CD4-positive, alpha-beta memory T cell (primary cell): ENCODE data around the gene GRIFIN. TPM values are rescaled to one million over a fixed set of nuclear protein-coding genes. Genes with fewer than 3 reads are reported as not detected.

Experiments used
- CTCF ChIA-PET: fragments of 350-600 bp; sonication (Branson Sonifier 250); formaldehyde crosslinking; loops from one replicate; lab custom pipeline; 2021; ENCODE audit warnings: inconsistent platforms; ENCODE audit not compliant: partially characterized antibody; lab: Charles Lee
- POLR2A ChIA-PET: fragments of 350-600 bp; sonication (Branson Sonifier 250); formaldehyde crosslinking; loops from one replicate; lab custom pipeline; 2021; ENCODE audit not compliant: partially characterized antibody; lab: Charles Lee
- DNase-seq, 5 donors: peaks; one replicate each; pipeline versions ENCODE4 v3.0.0 to v3.0.0-alpha.2; 2020 to 2022; ENCODE audit warnings: mixed read lengths in 1 of 5
- H3K27ac ChIP-seq: one replicate; pipeline ENCODE4 v1.7.0; 2013; ENCODE audit warnings: low read depth, low read length
- H3K27me3 ChIP-seq: 2 replicates; pipeline ENCODE4 v1.7.0; 2013; ENCODE audit warnings: mild to moderate bottlenecking, low read length, moderate library complexity; ENCODE audit not compliant: insufficient read depth
- H3K36me3 ChIP-seq: 2 replicates; pipeline ENCODE4 v1.7.0; 2013; ENCODE audit warnings: mild to moderate bottlenecking, low read length, moderate library complexity; ENCODE audit not compliant: insufficient read depth
- H3K4me1 ChIP-seq: 2 replicates; pipeline ENCODE4 v1.7.0; 2013; ENCODE audit warnings: mild to moderate bottlenecking, low read length, moderate library complexity; ENCODE audit not compliant: insufficient read depth
- H3K4me3 ChIP-seq, 2 donors: one replicate each; pipeline ENCODE4 v1.7.0; 2013; ENCODE audit warnings: low read length in 2 of 2, mild to moderate bottlenecking in 1 of 2
- H3K9me3 ChIP-seq, 2 donors: one replicate each; pipeline ENCODE4 v1.7.0; 2013; ENCODE audit warnings: low read length in 2 of 2, control low read depth in 1 of 2; ENCODE audit not compliant: control insufficient read depth in 1 of 2
- H3K27ac Mint-ChIP-seq, 7 donors: one replicate each; pipeline ENCODE4 v1.8.0; 2020 to 2021; ENCODE audit warnings: mixed read lengths in 7 of 7, mild to moderate bottlenecking in 6 of 7, inconsistent platforms in 3 of 7, moderate library complexity in 3 of 7
- H3K27me3 Mint-ChIP-seq, 2 donors: one replicate each; pipeline ENCODE4 v1.8.0; 2020 to 2021; ENCODE audit warnings: mixed read lengths in 2 of 2
- H3K36me3 Mint-ChIP-seq, 2 donors: one replicate each; pipeline ENCODE4 v1.8.0; 2020 to 2021; ENCODE audit warnings: mixed read lengths in 2 of 2, inconsistent platforms in 1 of 2, mild to moderate bottlenecking in 1 of 2
- H3K4me1 Mint-ChIP-seq, 4 donors: one replicate each; pipeline ENCODE4 v1.8.0; 2020 to 2021; ENCODE audit warnings: mixed read lengths in 4 of 4, mild to moderate bottlenecking in 1 of 4
- H3K4me3 Mint-ChIP-seq, 8 donors: one replicate each; pipeline ENCODE4 v1.8.0; 2020 to 2021; ENCODE audit warnings: mixed read lengths in 8 of 8, mild to moderate bottlenecking in 7 of 8, moderate library complexity in 6 of 8, inconsistent platforms in 3 of 8
- H3K9me3 Mint-ChIP-seq, 8 donors: one replicate each; pipeline ENCODE4 v1.8.0; 2020 to 2021; ENCODE audit warnings: mixed read lengths in 8 of 8, mild to moderate bottlenecking in 5 of 8, inconsistent platforms in 3 of 8, moderate library complexity in 1 of 8
- intact Hi-C: fragments of 100-400 bp; cut with micrococcal nuclease; formaldehyde crosslinking; loops from one replicate; pipeline ENCODE4 v1.15.1; 2023
- polyA plus RNA-seq, 2 donors: library from polyadenylated mRNA; unstranded; fragments of 300-500 nt; fragmentation: Illumina TruSeq; gene quantifications; one replicate each; pipeline ENCODE4 v1.2.3, GENCODE V29; 2021
- total RNA-seq, 2 experiments: library from RNA; stranded (reverse); gene quantifications; one replicate each; pipeline ENCODE4 v1.2.3, GENCODE V29; 2021

Gene GRIFIN
- total and polyA plus RNA-seq, 4 experiments from 2014 or later: not detected

DNA sequence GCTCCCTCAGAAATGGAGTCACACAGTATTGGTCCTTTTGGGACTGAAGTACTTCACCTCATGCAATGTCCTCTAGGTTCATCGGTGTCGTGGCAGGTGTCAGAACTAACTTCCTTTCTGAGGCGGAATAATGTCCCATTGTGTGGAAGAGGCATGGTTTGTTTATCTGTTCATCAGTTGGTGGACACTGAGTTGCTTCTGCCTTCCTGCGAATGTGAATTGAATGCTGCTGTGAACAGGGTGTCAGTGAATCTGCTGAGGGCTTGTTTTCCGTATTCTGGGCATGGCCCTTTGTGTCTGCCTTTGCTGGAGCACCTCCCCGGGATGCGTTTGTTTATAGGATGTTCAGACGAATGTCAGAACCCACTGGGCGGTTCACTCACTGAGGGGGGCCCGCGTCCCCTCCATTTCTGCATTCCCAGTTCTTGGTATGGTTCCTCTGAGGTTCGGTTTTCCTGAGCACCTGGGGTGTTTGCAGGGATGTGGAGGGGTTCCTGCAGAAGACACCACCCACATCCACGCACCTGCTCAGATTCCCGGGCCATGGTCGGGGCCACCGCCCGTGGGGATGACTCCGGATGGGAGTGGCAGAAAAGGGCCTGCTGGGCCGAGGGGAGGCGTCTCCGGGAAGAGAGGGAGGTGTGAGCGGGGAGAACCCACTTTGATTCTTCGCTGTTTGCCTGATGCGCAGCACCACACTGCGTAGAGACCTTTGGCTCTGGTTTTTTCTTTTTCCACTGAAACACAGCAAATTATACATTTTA is 39.7 kb downstream of the GRIFIN start:
- intact Hi-C loops: no loop called here
- Histone ChIP-seq H3K36me3 (peaks cover 9% of the 10 kb centered on the region), H3K9me3 (no peaks in the 10 kb centered on the region), H3K27ac (no peak overlapping the region), H3K4me1 (no peaks in the 10 kb centered on the region), H3K4me3 (no peak overlapping the region), H3K27me3 (no peaks in the 10 kb centered on the region)
- DNase-seq: no peak
- POLR2A ChIA-PET: no interaction called here
- CTCF ChIA-PET: interaction anchor here (1.6 kb wide), 1 partner anchor 14 kb away, joined by 5 read pairs; no protein-coding TSS in a partner anchor
- Mint-ChIP-seq H3K27ac (peak overlapping the region in 3 of 7 donors; percentile 4 to 19 (median 12)), H3K9me3 (no peaks in the 10 kb centered on the region), H3K4me1 (peaks cover 1 to 13% (median 8%) of the 10 kb centered on the region in 4 donors), H3K36me3 (peaks cover 40 to 46% of the 10 kb centered on the region in 2 donors), H3K27me3 (no peaks in the 10 kb centered on the region), H3K4me3 (no peak overlapping the region)

DNA sequence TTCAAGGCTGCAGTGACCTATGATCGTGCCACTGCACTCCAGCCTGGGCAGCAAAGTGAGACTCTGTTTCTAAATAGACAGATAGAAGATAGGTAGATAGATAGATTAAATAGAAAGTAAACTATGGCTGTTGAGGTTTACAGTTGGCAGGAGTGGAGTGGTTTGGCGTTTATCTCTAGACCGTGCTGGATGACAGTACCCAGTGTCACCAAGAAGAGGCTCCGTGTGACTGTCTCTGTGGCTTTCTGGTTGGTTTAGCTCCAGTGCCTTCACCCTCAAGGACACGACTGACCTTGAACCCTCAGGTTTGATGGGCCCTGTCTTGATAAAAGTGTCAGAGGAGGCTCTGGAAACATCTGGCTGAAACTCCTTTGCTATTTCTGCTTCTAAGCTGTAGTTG is 41.1 kb downstream of the GRIFIN start:
- intact Hi-C loops: no loop called here
- no peaks in the 10 kb centered on the region for H3K27me3 Mint-ChIP-seq
- H3K4me1 Mint-ChIP-seq: peaks cover 2 to 16% (median 12%) of the 10 kb centered on the region in 4 donors
- ChIA-PET CTCF (no interaction called here), POLR2A (no interaction called here)
- peaks cover 0 to 4% (median 0%) of the 10 kb centered on the region in 8 donors for H3K9me3 Mint-ChIP-seq
- no peak overlapping the region for H3K27ac Mint-ChIP-seq
- H3K4me3 Mint-ChIP-seq: no peak overlapping the region
- DNase-seq: no peak
- peaks cover 9% of the 10 kb centered on the region for H3K36me3 ChIP-seq
- no peaks in the 10 kb centered on the region for H3K9me3 ChIP-seq
- H3K27ac ChIP-seq: no peak overlapping the region
- H3K4me1 ChIP-seq: no peaks in the 10 kb centered on the region
- H3K4me3 ChIP-seq: no peak overlapping the region
- no peaks in the 10 kb centered on the region for H3K27me3 ChIP-seq
- H3K36me3 Mint-ChIP-seq: peaks cover 45 to 47% of the 10 kb centered on the region in 2 donors

DNA sequence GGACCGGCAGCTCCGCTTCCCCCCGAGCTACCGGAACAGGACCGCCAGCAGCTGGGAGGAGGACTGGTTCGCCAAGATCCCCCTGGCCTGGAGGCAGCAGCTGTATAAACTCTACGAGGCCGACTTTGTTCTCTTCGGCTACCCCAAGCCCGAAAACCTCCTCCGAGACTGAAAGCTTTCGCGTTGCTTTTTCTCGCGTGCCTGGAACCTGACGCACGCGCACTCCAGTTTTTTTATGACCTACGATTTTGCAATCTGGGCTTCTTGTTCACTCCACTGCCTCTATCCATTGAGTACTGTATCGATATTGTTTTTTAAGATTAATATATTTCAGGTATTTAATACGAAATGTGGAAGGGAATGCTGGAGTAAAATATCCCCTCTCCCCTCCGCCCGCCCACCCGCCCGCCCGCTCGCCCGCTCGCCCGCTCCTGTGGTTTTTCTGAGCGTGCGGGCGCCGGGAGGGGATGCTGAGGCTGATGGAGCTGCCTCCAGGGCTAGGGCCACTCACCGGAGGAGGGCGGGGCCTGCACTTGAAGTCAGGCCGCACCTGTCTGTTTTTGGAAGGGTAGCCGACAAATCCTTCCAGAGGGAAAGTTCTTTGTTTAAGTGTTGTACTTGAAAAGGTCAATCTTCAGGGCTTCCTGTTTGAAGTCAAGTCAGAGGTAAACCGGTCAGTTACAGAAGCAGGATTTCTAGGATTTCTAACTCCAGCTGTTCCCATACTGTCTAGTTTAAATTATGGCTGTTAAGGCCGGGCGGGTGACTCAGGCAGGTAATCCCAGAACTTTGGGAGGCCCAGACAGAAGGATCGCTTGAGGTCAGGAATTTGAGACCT is 42.3 kb downstream of the GRIFIN start:
- Histone ChIP-seq H3K4me3 (no peak overlapping the region), H3K36me3 (peaks cover 9% of the 10 kb centered on the region), H3K27me3 (no peaks in the 10 kb centered on the region), H3K4me1 (no peaks in the 10 kb centered on the region), H3K9me3 (no peaks in the 10 kb centered on the region), H3K27ac (no peak overlapping the region)
- Mint-ChIP-seq H3K9me3 (peaks cover 0 to 4% (median 0%) of the 10 kb centered on the region in 8 donors), H3K27me3 (no peaks in the 10 kb centered on the region), H3K36me3 (peaks cover 44 to 46% of the 10 kb centered on the region in 2 donors), H3K4me3 (no peak overlapping the region), H3K27ac (no peak overlapping the region), H3K4me1 (peaks cover 2 to 22% (median 12%) of the 10 kb centered on the region in 4 donors)
- ChIA-PET CTCF (interaction anchor here (0.6 to 1.0 kb wide), 2 partner anchors 17 to 409 kb away, joined by 4 read pairs; no protein-coding TSS in a partner anchor), POLR2A (no interaction called here)
- no peak for DNase-seq
- intact Hi-C loops: no loop called here

DNA sequence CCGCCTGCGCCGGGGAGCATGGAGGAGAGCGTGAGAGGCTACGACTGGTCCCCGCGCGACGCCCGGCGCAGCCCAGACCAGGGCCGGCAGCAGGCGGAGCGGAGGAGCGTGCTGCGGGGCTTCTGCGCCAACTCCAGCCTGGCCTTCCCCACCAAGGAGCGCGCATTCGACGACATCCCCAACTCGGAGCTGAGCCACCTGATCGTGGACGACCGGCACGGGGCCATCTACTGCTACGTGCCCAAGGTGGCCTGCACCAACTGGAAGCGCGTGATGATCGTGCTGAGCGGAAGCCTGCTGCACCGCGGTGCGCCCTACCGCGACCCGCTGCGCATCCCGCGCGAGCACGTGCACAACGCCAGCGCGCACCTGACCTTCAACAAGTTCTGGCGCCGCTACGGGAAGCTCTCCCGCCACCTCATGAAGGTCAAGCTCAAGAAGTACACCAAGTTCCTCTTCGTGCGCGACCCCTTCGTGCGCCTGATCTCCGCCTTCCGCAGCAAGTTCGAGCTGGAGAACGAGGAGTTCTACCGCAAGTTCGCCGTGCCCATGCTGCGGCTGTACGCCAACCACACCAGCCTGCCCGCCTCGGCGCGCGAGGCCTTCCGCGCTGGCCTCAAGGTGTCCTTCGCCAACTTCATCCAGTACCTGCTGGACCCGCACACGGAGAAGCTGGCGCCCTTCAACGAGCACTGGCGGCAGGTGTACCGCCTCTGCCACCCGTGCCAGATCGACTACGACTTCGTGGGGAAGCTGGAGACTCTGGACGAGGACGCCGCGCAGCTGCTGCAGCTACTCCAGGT is 43.1 kb downstream of the GRIFIN start:
- no peaks in the 10 kb centered on the region for H3K4me1 ChIP-seq
- H3K27me3 ChIP-seq: no peaks in the 10 kb centered on the region
- ChIA-PET POLR2A (no interaction called here), CTCF (interaction anchor here (0.6 to 3.6 kb wide), 4 partner anchors 16 to 410 kb away, joined by 4 to 24 read pairs (median 10); no protein-coding TSS in a partner anchor)
- H3K4me1 Mint-ChIP-seq: peaks cover 2 to 22% (median 14%) of the 10 kb centered on the region in 4 donors
- no peak overlapping the region for H3K27ac ChIP-seq
- no peaks in the 10 kb centered on the region for H3K27me3 Mint-ChIP-seq
- peaks cover 9% of the 10 kb centered on the region for H3K36me3 ChIP-seq
- no peak overlapping the region for H3K27ac Mint-ChIP-seq
- intact Hi-C loops: no loop called here
- H3K9me3 ChIP-seq: no peaks in the 10 kb centered on the region
- H3K9me3 Mint-ChIP-seq: peaks cover 0 to 4% (median 0%) of the 10 kb centered on the region in 8 donors
- no peak overlapping the region for H3K4me3 ChIP-seq
- H3K4me3 Mint-ChIP-seq: no peak overlapping the region
- H3K36me3 Mint-ChIP-seq: peaks cover 39 to 43% of the 10 kb centered on the region in 2 donors
- DNase-seq: no peak

DNA sequence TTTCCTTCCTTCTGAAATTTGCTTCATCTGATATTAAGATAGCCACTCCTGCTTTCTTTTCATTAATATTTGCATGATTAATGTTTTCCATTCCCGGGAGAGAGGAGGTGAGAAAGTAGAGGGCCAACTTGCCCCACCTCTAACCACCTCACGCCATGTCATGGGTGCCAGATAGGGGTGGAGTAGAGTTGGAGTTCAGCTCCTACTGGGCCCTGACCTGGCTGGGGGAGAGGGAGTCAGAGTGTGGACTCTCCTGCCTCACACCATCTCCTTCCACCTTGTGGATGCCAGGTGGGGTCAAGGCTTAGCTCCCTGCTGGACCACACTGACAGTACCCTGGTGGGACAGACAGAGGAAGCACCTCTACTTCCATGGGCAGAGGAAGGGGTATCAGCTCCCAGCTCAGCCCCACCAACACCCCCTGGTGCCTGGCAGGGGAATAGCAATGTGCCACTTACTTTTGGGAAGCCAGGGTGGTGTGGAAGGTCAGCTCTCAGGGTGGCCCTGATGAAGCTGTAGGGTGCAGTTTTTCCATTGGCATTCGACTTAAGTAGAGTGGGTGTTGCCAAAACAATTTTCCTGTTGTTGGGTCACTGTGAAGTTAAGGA is 44.8 kb downstream of the GRIFIN start:
- Histone ChIP-seq H3K4me3 (no peak overlapping the region), H3K27me3 (no peaks in the 10 kb centered on the region), H3K36me3 (peaks cover 7% of the 10 kb centered on the region), H3K9me3 (no peaks in the 10 kb centered on the region), H3K27ac (no peak overlapping the region), H3K4me1 (no peaks in the 10 kb centered on the region)
- peaks cover 31 to 34% of the 10 kb centered on the region in 2 donors for H3K36me3 Mint-ChIP-seq
- no peak overlapping the region for H3K4me3 Mint-ChIP-seq
- H3K27ac Mint-ChIP-seq: peak overlapping the region in 2 of 7 donors; percentile 27 to 30
- no peaks in the 10 kb centered on the region for H3K27me3 Mint-ChIP-seq
- ChIA-PET CTCF (interaction anchor here (0.8 to 3.6 kb wide), 18 partner anchors 8 to 852 kb away, joined by 3 to 24 read pairs (median 4); partner anchors contain the start of gene EIF3B), POLR2A (interaction anchor here (0.7 to 2.4 kb wide), 3 partner anchors 25 to 77 kb away, joined by 3 to 13 read pairs (median 3); partner anchors contain the start of genes CHST12 and EIF3B)
- peak in 4 of 5 donors; percentile 33 to 53 (median 42) for DNase-seq
- H3K4me1 Mint-ChIP-seq: peaks cover 2 to 23% (median 18%) of the 10 kb centered on the region in 4 donors
- peaks cover 0 to 4% (median 0%) of the 10 kb centered on the region in 8 donors for H3K9me3 Mint-ChIP-seq
- intact Hi-C loops: loop anchor here (2.0 kb wide), 1 partner anchor 27 kb away; no protein-coding TSS in a partner anchor

DNA sequence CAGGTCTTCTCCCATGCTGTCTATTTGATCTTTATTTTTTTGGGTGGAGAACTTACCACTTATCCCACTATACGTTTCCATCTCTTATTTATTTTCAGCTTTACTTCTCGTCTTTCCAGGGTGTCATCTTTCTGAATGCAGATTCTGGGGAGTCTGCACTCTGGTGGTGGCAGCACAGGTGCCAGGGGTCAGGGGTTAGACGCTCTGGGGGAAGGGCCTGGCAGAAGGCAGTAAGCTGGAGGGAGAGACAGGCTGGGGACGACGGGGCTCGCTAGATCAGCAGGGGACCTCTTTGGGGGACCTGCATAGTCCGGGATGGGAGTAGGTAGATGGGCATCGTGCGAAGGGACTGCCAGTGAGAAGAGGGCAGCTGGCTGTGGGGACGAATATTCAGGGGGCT is 50.4 kb downstream of the GRIFIN start:
- ChIA-PET POLR2A (no interaction called here), CTCF (interaction anchor here (0.6 to 0.7 kb wide), 2 partner anchors 13 to 379 kb away, joined by 3 read pairs; no protein-coding TSS in a partner anchor)
- H3K27me3 ChIP-seq: no peaks in the 10 kb centered on the region
- no peak overlapping the region for H3K4me3 ChIP-seq
- intact Hi-C loops: no loop called here
- H3K4me1 Mint-ChIP-seq: peaks cover 4 to 25% (median 19%) of the 10 kb centered on the region in 4 donors
- H3K36me3 Mint-ChIP-seq: peaks cover under 1 to 6% of the 10 kb centered on the region in 2 donors
- peak overlapping the region in 2 of 7 donors; percentile 30 to 73 for H3K27ac Mint-ChIP-seq
- H3K4me3 Mint-ChIP-seq: no peak overlapping the region
- DNase-seq: no peak
- H3K9me3 Mint-ChIP-seq: peaks cover 0 to under 1% (median 0%) of the 10 kb centered on the region in 8 donors
- H3K9me3 ChIP-seq: no peaks in the 10 kb centered on the region
- H3K4me1 ChIP-seq: no peaks in the 10 kb centered on the region
- H3K27ac ChIP-seq: no peak overlapping the region
- no peaks in the 10 kb centered on the region for H3K27me3 Mint-ChIP-seq
- no peaks in the 10 kb centered on the region for H3K36me3 ChIP-seq
